ENCODE data around the gene TMEM200C.

- TF ChIP-seq, protein P1, sequence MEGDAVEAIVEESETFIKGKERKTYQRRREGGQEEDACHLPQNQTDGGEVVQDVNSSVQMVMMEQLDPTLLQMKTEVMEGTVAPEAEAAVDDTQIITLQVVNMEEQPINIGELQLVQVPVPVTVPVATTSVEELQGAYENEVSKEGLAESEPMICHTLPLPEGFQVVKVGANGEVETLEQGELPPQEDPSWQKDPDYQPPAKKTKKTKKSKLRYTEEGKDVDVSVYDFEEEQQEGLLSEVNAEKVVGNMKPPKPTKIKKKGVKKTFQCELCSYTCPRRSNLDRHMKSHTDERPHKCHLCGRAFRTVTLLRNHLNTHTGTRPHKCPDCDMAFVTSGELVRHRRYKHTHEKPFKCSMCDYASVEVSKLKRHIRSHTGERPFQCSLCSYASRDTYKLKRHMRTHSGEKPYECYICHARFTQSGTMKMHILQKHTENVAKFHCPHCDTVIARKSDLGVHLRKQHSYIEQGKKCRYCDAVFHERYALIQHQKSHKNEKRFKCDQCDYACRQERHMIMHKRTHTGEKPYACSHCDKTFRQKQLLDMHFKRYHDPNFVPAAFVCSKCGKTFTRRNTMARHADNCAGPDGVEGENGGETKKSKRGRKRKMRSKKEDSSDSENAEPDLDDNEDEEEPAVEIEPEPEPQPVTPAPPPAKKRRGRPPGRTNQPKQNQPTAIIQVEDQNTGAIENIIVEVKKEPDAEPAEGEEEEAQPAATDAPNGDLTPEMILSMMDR (IDR thresholded peaks at IDR 0.05): no peak
- TF ChIP-seq POLR2A (IDR thresholded peaks at IDR 0.05): no peak
These were observed 54.8 kb downstream of the TMEM200C start for GRCh38 chr18:5840547-5840946.

Data from right lobe of liver (tissue), 4 donors.